HG03066 (cell line): ENCODE measurements around the gene NAALADL2.

Source experiments
- ATAC-seq: cut with Tn5 transposase; IDR thresholded peaks from one replicate; pipeline ENCODE4 v1.9.1; 2021; ENCODE audit warnings: low read depth; ENCODE audit not compliant: unreplicated experiment

The NAALADL2 gene

GRCh38 chr3:174884776-174885568, 25.8 kb downstream of the NAALADL2 start:
- no peak for ATAC-seq

- no peak for ATAC-seq
Measured at GRCh38 chr3:174891524-174892203, 32.5 kb downstream of the NAALADL2 start.

GRCh38 chr3:174907027-174907426, 47.9 kb downstream of the NAALADL2 start:
- ATAC-seq, result no peak

GRCh38 chr3:174907628-174908407, 48.7 kb downstream of the NAALADL2 start:
- ATAC-seq, result no peak

- no peak for ATAC-seq
Measured at GRCh38 chr3:174931473-174932353, 72.6 kb downstream of the NAALADL2 start.

GRCh38 chr3:174936590-174936989, 77.5 kb downstream of the NAALADL2 start:
- ATAC-seq, result no peak

GRCh38 chr3:174937478-174937877, 78.3 kb downstream of the NAALADL2 start:
- ATAC-seq, result no peak

GRCh38 chr3:174938102-174938501, 79.0 kb downstream of the NAALADL2 start:
- ATAC-seq, result no peak

GRCh38 chr3:174940151-174940550, 81.0 kb downstream of the NAALADL2 start:
- ATAC-seq, result no peak

GRCh38 chr3:174945276-174945675, 86.1 kb downstream of the NAALADL2 start:
- ATAC-seq, result no peak

GRCh38 chr3:174945951-174946350, 86.8 kb downstream of the NAALADL2 start:
- no peak for ATAC-seq

- no peak for ATAC-seq
Measured at GRCh38 chr3:174949523-174949922, 90.4 kb downstream of the NAALADL2 start.

- ATAC-seq, result no peak
Measured at GRCh38 chr3:174951034-174951433, 91.9 kb downstream of the NAALADL2 start.

- no peak for ATAC-seq
Measured at GRCh38 chr3:174951498-174952005, 92.4 kb downstream of the NAALADL2 start.

- no peak for ATAC-seq
Measured at GRCh38 chr3:174953068-174953467, 93.9 kb downstream of the NAALADL2 start.

- ATAC-seq, result no peak
Measured at GRCh38 chr3:174955513-174956016, 96.4 kb downstream of the NAALADL2 start.

GRCh38 chr3:174957081-174957480, 97.9 kb downstream of the NAALADL2 start:
- ATAC-seq, result no peak

- ATAC-seq, result no peak
Measured at GRCh38 chr3:174957551-174958001, 98.4 kb downstream of the NAALADL2 start.

- ATAC-seq, result no peak
Measured at GRCh38 chr3:174958671-174959328, 99.7 kb downstream of the NAALADL2 start.
